HG03060 (cell line): ENCODE results near the gene ERG28.
"Not testable (repeated sequence)": the region's sequence is repeated elsewhere in the genome, so short reads cannot be mapped to it uniquely, and the experiment has no call there.

Source experiments
- ATAC-seq: cut with Tn5 transposase; IDR thresholded peaks from one replicate; pipeline ENCODE4 v1.9.1; 2021; ENCODE audit warnings: low read depth, moderate number of reproducible peaks; ENCODE audit not compliant: unreplicated experiment

The ERG28 gene

GRCh38 chr14:75660630-75661498 is at the start of gene ERG28, which contains the start of gene TTLL5:
TSS of gene ERG28 (minus strand) at chr14:75660876. CDS start at chr14:75657502, 3,374 bp downstream.
TSS of gene TTLL5 (plus strand) at chr14:75661246. CDS start at chr14:75663150, 1,904 bp downstream.
- ATAC-seq: peak; percentile 96

DNA sequence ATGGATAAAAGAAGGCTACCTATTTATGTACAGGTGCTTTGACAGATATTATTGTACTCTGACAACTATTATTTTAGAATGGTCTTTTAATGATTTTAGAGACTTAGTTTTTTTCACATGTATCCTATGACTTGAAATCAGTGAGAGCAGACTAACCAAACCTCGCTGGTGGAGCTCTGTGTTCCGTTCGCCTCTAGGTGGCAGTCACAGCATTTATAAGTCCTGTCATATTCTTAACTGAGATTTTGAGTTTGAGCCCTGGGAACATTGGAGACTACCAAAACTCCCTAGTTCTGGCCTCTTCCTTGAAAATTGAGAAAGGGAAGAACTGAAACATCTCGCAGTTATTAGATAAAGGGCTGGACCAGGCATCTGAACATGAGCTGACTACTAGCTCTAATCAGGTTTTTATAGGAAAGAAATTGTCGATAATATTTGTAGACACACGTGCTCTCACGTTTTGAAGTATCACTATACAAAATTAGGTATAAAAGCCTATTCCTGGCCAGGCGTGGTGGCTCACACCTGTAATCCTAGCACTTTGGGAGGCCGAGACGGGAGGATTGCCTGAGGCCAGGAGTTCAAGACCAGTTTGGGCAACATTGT is 48.6 kb upstream of the ERG28 start:
- no peak for ATAC-seq

GRCh38 chr14:75705014-75705413 is 44.3 kb upstream of the ERG28 start:
- ATAC-seq: no peak

GRCh38 chr14:75703467-75703866 is 42.8 kb upstream of the ERG28 start:
- ATAC-seq: no peak

- no peak for ATAC-seq
These were observed 42.1 kb upstream of the ERG28 start for GRCh38 chr14:75702616-75703261.

DNA sequence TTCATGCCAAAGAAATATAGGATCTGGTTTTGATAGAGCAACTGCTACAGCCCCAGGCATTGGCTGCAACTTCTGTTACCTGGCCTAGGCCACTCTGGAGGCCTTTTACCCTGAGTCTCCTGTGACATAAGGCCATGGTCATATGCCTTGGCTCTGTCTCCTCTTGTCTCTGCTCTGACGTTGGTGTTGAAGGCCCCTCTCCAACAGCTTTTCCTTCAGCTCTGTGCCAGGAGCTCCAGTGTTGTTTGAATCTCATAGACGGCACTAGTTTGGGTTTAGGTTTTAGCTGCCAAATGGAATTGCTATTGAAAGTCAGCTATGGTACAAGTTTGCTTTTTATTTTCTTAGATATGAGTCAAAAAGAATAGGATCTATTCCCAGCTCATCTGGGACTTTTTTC is 41.4 kb upstream of the ERG28 start:
- no peak for ATAC-seq

DNA sequence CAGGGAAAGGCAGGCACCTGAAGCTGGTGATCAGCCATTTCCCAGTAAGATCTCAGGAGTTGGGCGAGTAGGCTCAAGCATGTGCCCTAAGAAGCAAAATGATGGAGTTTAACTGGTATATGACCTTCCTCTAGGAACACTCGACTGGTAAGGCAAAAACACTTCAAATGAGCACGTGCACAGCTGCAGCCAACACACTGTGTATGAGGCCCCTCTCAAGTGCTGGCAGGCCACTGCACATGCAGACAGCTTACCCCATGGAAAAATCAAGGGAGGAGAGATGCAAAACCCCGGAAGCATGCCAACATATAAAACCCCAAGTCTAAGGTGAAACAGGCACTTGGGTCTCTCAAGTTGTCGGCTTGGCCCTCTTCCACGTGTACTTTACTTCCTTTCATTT is 39.6 kb upstream of the ERG28 start:
- no peak for ATAC-seq

DNA sequence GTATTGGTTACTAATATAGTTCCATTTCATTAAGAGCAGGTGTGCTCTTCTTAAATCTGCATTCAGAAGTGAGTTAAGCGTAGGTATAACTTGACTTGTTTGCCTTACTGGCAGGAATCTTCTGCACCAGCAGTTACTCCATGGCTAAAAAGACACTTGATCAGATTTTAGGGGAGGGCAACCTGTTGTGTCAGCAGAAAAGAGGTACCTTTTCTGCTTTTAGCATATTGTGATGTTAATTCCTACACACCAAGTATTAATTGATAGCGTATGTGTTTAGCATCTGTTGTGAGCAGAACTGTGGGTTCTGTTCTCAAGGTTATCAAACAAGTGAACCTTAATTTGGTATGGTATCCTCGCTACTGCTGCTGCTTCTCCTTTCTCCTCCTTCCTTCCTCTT is 38.7 kb upstream of the ERG28 start:
- ATAC-seq: no peak

- ATAC-seq: no peak
These were observed 37.2 kb upstream of the ERG28 start for GRCh38 chr14:75697918-75698317.

GRCh38 chr14:75697386-75697785 is 36.7 kb upstream of the ERG28 start:
- no peak for ATAC-seq

GRCh38 chr14:75695025-75695424 is 34.3 kb upstream of the ERG28 start:
- not testable (repeated sequence) for ATAC-seq

GRCh38 chr14:75690010-75690409 is 29.3 kb upstream of the ERG28 start:
- no peak for ATAC-seq

DNA sequence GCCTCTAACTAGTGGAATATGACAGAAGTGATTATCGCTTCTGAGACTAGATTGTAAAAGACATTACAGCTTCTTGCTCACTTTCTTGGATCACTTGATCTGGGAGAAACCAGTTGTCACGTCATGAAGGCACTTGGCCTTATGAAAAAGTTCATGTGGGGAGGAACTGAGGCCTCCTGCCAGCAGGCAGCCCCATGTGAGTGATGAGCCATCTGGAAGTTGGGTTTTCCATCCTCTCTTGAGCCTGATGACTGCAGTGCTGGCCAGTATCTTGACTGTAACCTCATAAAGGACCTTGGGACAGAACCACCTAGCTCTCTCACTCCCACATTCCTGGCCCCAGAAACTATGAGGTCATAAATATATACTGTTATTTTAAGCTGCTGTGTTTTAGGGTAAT is 28.3 kb upstream of the ERG28 start:
- ATAC-seq: no peak

GRCh38 chr14:75685910-75686309 is 25.2 kb upstream of the ERG28 start:
- ATAC-seq: no peak

- no peak for ATAC-seq
These were observed 14.7 kb upstream of the ERG28 start for GRCh38 chr14:75675265-75675960.

DNA sequence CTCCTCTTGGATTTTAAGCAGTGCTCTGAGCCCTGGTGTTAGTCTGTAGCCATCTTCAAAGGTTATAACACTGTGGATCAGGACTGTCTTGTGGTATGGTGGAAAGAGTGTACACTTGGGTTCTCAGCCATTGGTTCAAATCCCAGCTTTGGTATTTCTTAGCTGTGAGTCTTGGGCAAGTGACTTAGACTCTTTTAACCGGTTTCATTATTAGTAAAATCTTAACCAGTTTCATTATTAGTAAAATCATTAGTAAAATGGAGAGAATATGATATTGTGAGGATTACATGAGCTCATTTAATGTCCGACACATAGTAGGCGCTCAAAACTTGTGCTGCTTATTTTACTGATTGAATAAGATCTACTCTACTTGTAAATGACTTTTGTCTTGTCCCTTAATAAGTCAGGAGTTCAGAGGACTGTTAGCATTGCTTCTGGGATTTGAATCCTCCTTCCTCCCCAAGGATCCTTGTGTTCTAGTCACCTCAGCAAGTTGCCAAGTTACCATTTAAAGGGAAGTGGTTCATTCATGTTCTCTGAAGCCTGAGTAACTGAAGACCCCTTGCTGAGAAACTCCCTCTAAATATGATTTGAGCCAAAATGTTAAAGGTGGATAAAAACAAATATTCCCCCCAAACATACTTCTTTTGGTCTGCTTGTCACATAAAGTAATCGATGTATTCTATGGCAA is 12.8 kb upstream of the ERG28 start:
- ATAC-seq: no peak

GRCh38 chr14:75672605-75673192 is 12.0 kb upstream of the ERG28 start:
- ATAC-seq: no peak

DNA sequence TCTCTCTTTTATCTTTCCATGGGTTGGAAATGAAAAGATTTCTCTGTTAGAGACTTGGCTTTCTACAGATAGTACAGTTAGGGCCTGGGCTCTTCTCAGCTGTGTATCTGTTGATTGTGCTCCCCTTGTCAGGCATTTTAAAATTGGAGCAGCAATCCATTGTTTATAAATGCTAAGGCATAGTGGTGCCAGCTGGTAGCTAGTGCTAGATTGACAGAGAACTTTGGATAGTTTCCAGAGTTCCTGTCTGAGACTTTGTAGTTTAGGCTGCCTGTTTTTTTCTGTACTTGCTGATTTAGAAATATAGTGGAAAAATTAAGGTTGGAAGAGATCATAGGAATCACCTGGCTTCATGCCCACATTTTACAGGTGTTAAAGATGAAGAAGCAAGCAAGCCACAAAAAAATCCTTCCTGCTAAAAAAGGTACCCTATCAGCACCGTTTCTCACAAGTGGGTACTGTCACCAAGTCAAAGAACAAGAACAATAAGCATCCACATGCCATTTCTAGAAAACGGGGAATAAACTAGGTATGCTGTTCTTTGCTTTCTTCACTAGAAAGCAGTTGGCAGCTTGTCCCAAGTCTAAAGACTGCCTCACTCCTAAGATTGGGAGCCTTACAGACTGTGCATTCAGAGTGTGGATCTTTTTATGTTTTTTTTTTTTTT is 6.6 kb upstream of the ERG28 start:
- ATAC-seq: no peak

- no peak for ATAC-seq
These were observed 2.3 kb upstream of the ERG28 start for GRCh38 chr14:75662966-75663365.

DNA sequence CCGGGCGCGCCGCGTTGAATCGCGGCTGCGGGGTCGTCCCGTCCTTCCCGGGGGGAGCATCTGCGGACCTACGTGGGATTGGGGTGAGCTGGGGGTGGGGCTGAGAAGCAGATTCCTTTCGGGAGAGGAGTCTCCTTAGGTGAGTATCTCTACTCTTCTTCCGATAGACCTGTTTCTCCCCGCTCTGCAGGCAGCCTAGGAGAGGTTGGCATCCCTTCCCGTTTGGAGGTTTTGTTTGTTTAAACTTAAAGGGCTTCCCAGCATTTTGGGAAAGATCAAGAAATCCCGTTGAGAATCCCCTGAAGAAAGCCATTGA is 781 bp upstream of the ERG28 start:
- no peak for ATAC-seq
